Thyroid gland (tissue), 4 donors: ENCODE data around the gene RHBDL2.

ENCODE experiments used
- POLR2A ChIP-seq, 2 donors: fragments of 450-650 bp; IDR thresholded peaks; one replicate each; pipeline ENCODE4 v1.6.1; 2017; ENCODE audit warnings: antibody characterized with exemption in 2 of 2, mild to moderate bottlenecking in 2 of 2, moderate library complexity in 1 of 2
- TF ChIP-seq, protein P1 (sequence below), 6 experiments: fragments of 200-600 bp in 3 of 6; fragments of 450-650 bp in 3 of 6; sonication (generic) in 3 of 6; IDR thresholded peaks; one replicate each; pipeline ENCODE4 v1.5.1; 2016 to 2019; ENCODE audit warnings: antibody characterized with exemption in 6 of 6, mild to moderate bottlenecking in 2 of 6, inconsistent platforms in 1 of 6, moderate library complexity in 1 of 6

- TF ChIP-seq POLR2A (IDR thresholded peaks at IDR 0.05) = no peak
- TF ChIP-seq, protein P1, sequence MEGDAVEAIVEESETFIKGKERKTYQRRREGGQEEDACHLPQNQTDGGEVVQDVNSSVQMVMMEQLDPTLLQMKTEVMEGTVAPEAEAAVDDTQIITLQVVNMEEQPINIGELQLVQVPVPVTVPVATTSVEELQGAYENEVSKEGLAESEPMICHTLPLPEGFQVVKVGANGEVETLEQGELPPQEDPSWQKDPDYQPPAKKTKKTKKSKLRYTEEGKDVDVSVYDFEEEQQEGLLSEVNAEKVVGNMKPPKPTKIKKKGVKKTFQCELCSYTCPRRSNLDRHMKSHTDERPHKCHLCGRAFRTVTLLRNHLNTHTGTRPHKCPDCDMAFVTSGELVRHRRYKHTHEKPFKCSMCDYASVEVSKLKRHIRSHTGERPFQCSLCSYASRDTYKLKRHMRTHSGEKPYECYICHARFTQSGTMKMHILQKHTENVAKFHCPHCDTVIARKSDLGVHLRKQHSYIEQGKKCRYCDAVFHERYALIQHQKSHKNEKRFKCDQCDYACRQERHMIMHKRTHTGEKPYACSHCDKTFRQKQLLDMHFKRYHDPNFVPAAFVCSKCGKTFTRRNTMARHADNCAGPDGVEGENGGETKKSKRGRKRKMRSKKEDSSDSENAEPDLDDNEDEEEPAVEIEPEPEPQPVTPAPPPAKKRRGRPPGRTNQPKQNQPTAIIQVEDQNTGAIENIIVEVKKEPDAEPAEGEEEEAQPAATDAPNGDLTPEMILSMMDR (IDR thresholded peaks at IDR 0.05) = no peak
Measured at GRCh38 chr1:38919130-38919529, 22.5 kb downstream of the RHBDL2 start.
